HG03095 (cell line): Measurements from ENCODE around the gene HHEX.
"Not testable (repeated sequence)": the region's sequence is repeated elsewhere in the genome, so short reads cannot be mapped to it uniquely, and the experiment has no call there.

Experiments
- ATAC-seq: cut with Tn5 transposase; IDR thresholded peaks from one replicate; pipeline ENCODE4 v1.9.1; 2021; ENCODE audit warnings: moderate library complexity; ENCODE audit not compliant: unreplicated experiment

HHEX gene

GRCh38 chr10:92689663-92690210 lies at the start of gene HHEX:
Gene HHEX (plus strand): TSS chr10:92689955. CDS start chr10:92689987, 32 bp downstream.
- ATAC-seq = peak; percentile 48

GRCh38 chr10:92640107-92640506 lies 49.6 kb upstream of the HHEX start:
- no peak for ATAC-seq

GRCh38 chr10:92641492-92641891 lies 48.3 kb upstream of the HHEX start:
- ATAC-seq = no peak

GRCh38 chr10:92644921-92645320 lies 44.8 kb upstream of the HHEX start:
- ATAC-seq = no peak

- ATAC-seq = not testable (repeated sequence)
Measured at GRCh38 chr10:92650864-92651263, 38.9 kb upstream of the HHEX start.

- ATAC-seq = no peak
Measured at GRCh38 chr10:92655426-92655825, 34.3 kb upstream of the HHEX start.

GRCh38 chr10:92656266-92656961 lies 33.3 kb upstream of the HHEX start:
- no peak for ATAC-seq

GRCh38 chr10:92657024-92657423 lies 32.7 kb upstream of the HHEX start:
- ATAC-seq = no peak

GRCh38 chr10:92662848-92663247 lies 26.9 kb upstream of the HHEX start:
- ATAC-seq = no peak

- ATAC-seq = no peak
Measured at GRCh38 chr10:92664322-92664721, 25.4 kb upstream of the HHEX start.

GRCh38 chr10:92667078-92667477 lies 22.7 kb upstream of the HHEX start:
- ATAC-seq = no peak

- no peak for ATAC-seq
Measured at GRCh38 chr10:92677708-92678107, 12.0 kb upstream of the HHEX start.

GRCh38 chr10:92678206-92678605 lies 11.5 kb upstream of the HHEX start:
- ATAC-seq = no peak

- no peak for ATAC-seq
Measured at GRCh38 chr10:92681306-92681834, 8.4 kb upstream of the HHEX start.

GRCh38 chr10:92688573-92688926 lies 1.2 kb upstream of the HHEX start:
- no peak for ATAC-seq

- peak; percentile 18 for ATAC-seq
Measured at GRCh38 chr10:92688927-92689662, 660 bp upstream of the HHEX start.

- peak; percentile 41 for ATAC-seq
Measured at GRCh38 chr10:92690211-92690914, 608 bp downstream of the HHEX start.

GRCh38 chr10:92690915-92691590 lies 1.3 kb downstream of the HHEX start:
- ATAC-seq = no peak

GRCh38 chr10:92691591-92692079 lies 1.9 kb downstream of the HHEX start:
- ATAC-seq = no peak

GRCh38 chr10:92692080-92692671 lies 2.4 kb downstream of the HHEX start:
- no peak for ATAC-seq
